Fibroblast of lung (primary cell): Measurements from ENCODE around the gene LMO2.

Experiments used
- CTCF ChIP-seq, 2 donors: IDR thresholded peaks in 1 of 2; conservative IDR thresholded peaks in 1 of 2; 1 replicate in 1 of 2; 2 replicates in 1 of 2; pipeline ENCODE4 v1.5.1; 2011 to 2012; ENCODE audit warnings: low read length in 2 of 2, control low read depth in 1 of 2, inconsistent platforms in 1 of 2, low read depth in 1 of 2, mild to moderate bottlenecking in 1 of 2
- EZH2 ChIP-seq: IDR thresholded peaks from 2 replicates; pipeline ENCODE4 v1.5.1; 2012; ENCODE audit warnings: low read length, control low read depth, mild to moderate bottlenecking; ENCODE audit errors: missing control alignments

- TF ChIP-seq CTCF (conservative IDR thresholded peaks at IDR 0.05 in 1 of 2, IDR thresholded peaks at IDR 0.05 in 1 of 2; ENCODE audit: low read depth in 1 of 2, low read length in 2 of 2) (no peak), EZH2 (no peak)
Observed at GRCh38 chr11:33891714-33892327, at the start of gene LMO2.
